Islet of Langerhans (tissue), 1 donor: ENCODE measurements around the gene CLPTM1L.
"Not testable (repeated sequence)": the region's sequence is repeated elsewhere in the genome, so short reads cannot be mapped to it uniquely, and the experiment has no call there.

ENCODE experiments used
- FAIRE-seq: peaks from one replicate; lab custom pipeline; 2011; peaks lifted over from hg19 to GRCh38; lab: Jason Lieb, UNC

The CLPTM1L gene

GRCh38 chr5:1338506-1339070, 6.3 kb downstream of the CLPTM1L start:
- no peak for FAIRE-seq

GRCh38 chr5:1338196-1338490, 6.8 kb downstream of the CLPTM1L start:
- FAIRE-seq: no peak

GRCh38 chr5:1337489-1338195, 7.3 kb downstream of the CLPTM1L start:
- FAIRE-seq: no peak

GRCh38 chr5:1336749-1337488, 8.0 kb downstream of the CLPTM1L start:
- no peak for FAIRE-seq

- no peak for FAIRE-seq
These were observed 8.8 kb downstream of the CLPTM1L start for GRCh38 chr5:1336106-1336561.

- FAIRE-seq: no peak
These were observed 9.3 kb downstream of the CLPTM1L start for GRCh38 chr5:1335540-1336095.

GRCh38 chr5:1334831-1335539, 9.9 kb downstream of the CLPTM1L start:
- FAIRE-seq: no peak

- FAIRE-seq: no peak
These were observed 10.9 kb downstream of the CLPTM1L start for GRCh38 chr5:1333986-1334385.

GRCh38 chr5:1333286-1333685, 11.6 kb downstream of the CLPTM1L start:
- FAIRE-seq: not testable (repeated sequence)

GRCh38 chr5:1332461-1333001, 12.4 kb downstream of the CLPTM1L start:
- no peak for FAIRE-seq

GRCh38 chr5:1331861-1332405, 13.0 kb downstream of the CLPTM1L start:
- FAIRE-seq: no peak

GRCh38 chr5:1330847-1331831, 13.8 kb downstream of the CLPTM1L start:
- no peak for FAIRE-seq

GRCh38 chr5:1330146-1330846, 14.6 kb downstream of the CLPTM1L start:
- FAIRE-seq: no peak

GRCh38 chr5:1329111-1329579, 15.8 kb downstream of the CLPTM1L start:
- FAIRE-seq: no peak

GRCh38 chr5:1328237-1329110, 16.4 kb downstream of the CLPTM1L start:
- not testable (repeated sequence) for FAIRE-seq

GRCh38 chr5:1326901-1327756, 17.8 kb downstream of the CLPTM1L start:
- FAIRE-seq: not testable (repeated sequence)

GRCh38 chr5:1326532-1326875, 18.4 kb downstream of the CLPTM1L start:
- FAIRE-seq: not testable (repeated sequence)
